Esophagus squamous epithelium (tissue), 4 donors: ENCODE measurements around the gene NRARP.
"Not testable (repeated sequence)": the region's sequence is repeated elsewhere in the genome, so short reads cannot be mapped to it uniquely, and the experiment has no call there.

Source experiments
- CTCF ChIP-seq, 6 experiments: fragments of 450-650 bp in 4 of 6; fragments of 200-600 bp in 2 of 6; sonication (generic) in 2 of 6; IDR thresholded peaks; one replicate each; pipeline ENCODE4 v1.5.1; 2016 to 2019; ENCODE audit warnings: antibody characterized with exemption in 6 of 6, mild to moderate bottlenecking in 4 of 6, moderate library complexity in 4 of 6
- POLR2A ChIP-seq, 4 donors: fragments of 450-650 bp; IDR thresholded peaks; one replicate each; pipeline ENCODE4 v1.6.1; 2017; ENCODE audit warnings: antibody characterized with exemption in 4 of 4, mild to moderate bottlenecking in 4 of 4, moderate library complexity in 3 of 4

GRCh38 chr9:137339908-137340462, 37.9 kb upstream of the NRARP start:
- not testable (repeated sequence) for TF ChIP-seq CTCF, POLR2A (IDR thresholded peaks at IDR 0.05)
